HG02973 (cell line): ENCODE measurements around the gene FAM118B.

ENCODE experiments used
- ATAC-seq: cut with Tn5 transposase; IDR thresholded peaks from one replicate; pipeline ENCODE4 v1.9.1; 2021; ENCODE audit warnings: moderate library complexity; ENCODE audit not compliant: unreplicated experiment

FAM118B gene

DNA sequence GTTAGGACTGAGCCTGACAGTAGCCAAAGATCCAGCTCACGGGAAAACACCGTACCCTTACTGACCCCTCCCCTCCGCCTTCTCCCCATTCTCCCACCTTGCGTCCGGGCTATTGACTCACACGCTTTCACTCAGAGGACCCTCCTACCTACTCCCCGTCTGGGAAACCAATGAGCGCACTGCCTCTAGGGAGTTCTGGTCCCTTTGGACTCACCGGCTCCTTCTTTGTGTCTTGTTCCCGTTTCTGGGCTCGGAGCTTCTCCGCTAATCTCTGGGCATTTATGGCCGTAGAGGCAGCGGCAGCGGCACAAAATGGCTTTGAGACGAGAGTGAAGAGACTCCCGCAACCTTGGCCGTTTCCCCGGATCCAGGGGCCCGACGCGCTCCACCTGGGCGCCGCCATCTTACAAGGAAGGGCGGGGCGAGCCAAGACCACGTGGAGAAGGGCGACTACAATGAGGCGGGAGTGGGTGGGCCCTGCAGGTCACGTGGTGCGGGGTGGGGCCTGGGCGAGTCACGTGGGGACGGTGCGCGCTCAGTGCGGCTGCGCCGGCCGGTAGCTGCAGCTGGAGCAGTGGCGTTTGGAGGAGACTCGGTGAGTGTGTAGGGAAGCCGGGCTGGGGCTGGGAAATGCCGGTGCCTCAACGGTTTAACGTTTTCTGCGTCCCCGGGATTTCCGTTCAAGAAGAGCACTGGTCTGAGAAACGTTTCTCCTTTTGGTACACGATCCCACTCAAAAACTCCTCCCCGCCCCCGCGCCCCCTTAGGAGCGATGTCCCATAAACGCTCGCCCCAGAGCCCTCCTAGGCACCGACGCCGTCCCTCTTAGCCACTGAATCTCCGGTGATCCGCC lies at the start of gene FAM118B, which contains the start of gene RPUSD4:
TSS of gene FAM118B (plus strand) at position 547 of the 853 bp plus-strand sequence. CDS start 23,220 bp downstream, outside the sequence.
TSS of gene RPUSD4 (minus strand) at position 415 of the 853 bp plus-strand sequence. CDS start at position 403, 12 bp downstream.
- peak; percentile 94 for ATAC-seq

DNA sequence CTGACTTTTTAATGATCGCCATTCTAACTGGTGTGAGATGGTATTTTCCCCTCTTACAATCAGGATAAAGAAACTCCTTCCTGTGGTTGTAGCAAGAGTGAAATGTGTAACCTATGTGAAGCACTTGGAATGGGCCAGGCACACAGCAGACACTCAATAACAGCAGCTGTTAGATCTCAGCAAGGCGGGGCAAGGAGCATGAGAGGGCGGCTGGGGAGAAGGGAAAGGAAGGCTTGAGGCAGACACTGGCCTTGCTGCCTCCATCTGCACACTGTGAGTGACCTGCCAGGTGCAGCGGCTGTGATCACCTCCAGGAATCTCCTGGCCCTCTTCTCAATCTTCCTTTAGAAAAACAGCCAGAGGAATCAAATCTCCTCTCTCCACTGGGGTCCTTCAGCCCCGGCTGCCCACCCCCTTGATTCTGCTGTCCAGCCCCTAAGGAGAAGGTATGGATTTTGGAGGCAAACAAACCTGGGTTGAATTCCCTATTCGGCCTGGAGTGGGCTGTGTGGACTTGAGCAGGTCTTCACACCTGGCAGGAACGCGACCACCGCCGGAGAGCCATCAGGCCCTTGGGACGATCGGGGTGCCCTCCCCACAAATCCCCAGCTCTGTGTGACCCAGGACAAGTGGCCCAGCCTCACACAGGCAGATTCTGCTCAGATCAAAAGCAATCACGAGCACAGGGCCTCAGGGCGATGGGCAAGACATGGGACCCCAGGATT lies 49.1 kb upstream of the FAM118B start:
- ATAC-seq = no peak

- no peak for ATAC-seq
These were observed 48.4 kb upstream of the FAM118B start for GRCh38 chr11:126163074-126163700.

DNA sequence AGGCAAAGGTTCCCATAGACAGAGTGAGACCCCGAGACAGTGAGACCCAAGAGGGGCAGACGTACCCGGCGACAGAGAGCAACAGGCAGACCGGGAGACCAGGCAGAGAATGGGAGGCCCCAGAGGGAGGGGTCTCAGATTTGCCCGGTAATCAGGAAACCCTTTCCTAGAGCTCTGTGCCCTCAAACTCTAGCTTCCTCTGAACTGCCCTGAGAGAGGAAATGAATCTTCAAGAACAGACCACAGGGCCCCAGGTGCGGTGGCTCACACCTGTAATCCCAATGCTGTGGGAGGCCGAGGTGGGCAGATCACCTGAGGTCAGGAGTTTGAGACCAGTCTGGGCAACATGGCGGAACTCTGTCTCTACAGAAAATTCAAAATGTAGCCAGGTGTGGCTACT lies 47.8 kb upstream of the FAM118B start:
- ATAC-seq = no peak

- no peak for ATAC-seq
These were observed 46.8 kb upstream of the FAM118B start for GRCh38 chr11:126164781-126165180.

GRCh38 chr11:126165311-126165720 lies 46.3 kb upstream of the FAM118B start:
- ATAC-seq = no peak

GRCh38 chr11:126165757-126166156 lies 45.8 kb upstream of the FAM118B start:
- no peak for ATAC-seq

DNA sequence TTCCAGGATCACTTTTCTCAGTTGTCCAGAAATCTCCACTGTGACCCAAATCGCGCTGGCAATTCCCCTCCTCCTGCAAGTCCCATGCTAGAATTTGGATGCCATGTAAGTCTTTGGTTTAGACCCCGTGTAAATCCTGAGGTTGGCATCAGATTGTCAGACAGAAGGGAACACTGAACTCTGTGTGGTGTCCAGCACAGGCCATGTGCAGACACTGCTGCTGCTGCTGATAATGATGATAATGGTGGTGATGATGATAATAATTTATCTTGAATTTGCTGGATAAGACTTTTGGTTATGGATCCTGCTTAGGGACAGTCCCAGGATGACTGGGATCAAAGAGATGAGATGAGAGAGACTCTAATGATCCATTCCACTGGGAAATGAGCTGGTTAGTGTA lies 45.2 kb upstream of the FAM118B start:
- ATAC-seq = no peak

GRCh38 chr11:126167488-126167887 lies 44.1 kb upstream of the FAM118B start:
- ATAC-seq = no peak

- ATAC-seq = no peak
These were observed 42.3 kb upstream of the FAM118B start for GRCh38 chr11:126169291-126169690.

DNA sequence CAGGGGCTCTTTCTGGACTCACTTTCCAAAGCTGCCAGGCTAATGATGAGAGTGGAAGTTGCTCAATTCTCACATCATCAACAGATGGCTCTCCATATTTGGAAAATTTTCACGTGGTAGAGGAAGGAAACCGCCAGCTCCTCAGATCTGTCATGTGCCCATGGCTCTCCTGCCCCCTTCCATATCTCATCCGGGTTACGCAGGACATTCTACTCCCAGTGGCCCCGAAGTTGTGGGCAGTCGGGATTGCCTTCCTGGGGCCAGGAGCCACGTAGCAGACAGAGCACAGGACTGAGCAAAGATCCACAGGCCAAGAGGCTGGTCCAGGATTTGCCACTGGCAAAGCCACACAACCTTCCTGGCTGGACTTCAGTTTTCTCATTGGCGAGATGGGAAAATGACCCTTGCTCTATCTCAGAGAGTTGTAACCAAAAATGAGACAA lies 39.0 kb upstream of the FAM118B start:
- no peak for ATAC-seq

GRCh38 chr11:126173257-126173656 lies 38.3 kb upstream of the FAM118B start:
- ATAC-seq = no peak

- no peak for ATAC-seq
These were observed 36.8 kb upstream of the FAM118B start for GRCh38 chr11:126174816-126175215.

GRCh38 chr11:126175393-126175792 lies 36.2 kb upstream of the FAM118B start:
- no peak for ATAC-seq

DNA sequence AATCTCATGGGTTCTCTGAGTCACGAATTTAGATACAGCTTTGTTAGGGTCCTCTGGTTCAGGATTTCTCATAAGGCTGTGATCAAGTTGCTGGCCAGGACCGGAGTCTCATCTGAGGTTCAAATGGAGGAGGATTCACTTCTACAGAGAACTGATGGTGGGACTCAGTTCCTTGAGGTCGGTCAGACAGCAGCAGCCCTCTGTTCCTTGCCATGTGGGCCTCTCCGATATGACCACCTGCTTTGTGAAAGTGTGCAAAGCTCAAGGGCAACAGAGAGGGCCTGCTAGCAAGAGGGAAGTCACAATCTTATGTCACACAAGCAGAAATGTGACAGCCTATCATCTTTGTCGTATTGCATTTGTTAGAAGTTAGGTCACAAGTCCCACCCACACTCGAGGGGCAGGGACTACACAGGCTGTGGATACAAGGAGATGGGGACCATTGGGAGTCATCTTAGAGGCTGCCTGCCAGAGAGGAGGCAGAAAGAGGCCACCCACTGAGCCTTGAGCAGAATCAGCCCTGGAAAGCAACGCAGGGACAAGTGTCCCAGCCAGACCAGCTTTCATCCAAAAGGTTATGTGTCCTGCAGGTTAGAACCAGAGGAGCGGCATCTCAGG lies 34.6 kb upstream of the FAM118B start:
- ATAC-seq = no peak

GRCh38 chr11:126181939-126182730 lies 29.4 kb upstream of the FAM118B start:
- no peak for ATAC-seq

DNA sequence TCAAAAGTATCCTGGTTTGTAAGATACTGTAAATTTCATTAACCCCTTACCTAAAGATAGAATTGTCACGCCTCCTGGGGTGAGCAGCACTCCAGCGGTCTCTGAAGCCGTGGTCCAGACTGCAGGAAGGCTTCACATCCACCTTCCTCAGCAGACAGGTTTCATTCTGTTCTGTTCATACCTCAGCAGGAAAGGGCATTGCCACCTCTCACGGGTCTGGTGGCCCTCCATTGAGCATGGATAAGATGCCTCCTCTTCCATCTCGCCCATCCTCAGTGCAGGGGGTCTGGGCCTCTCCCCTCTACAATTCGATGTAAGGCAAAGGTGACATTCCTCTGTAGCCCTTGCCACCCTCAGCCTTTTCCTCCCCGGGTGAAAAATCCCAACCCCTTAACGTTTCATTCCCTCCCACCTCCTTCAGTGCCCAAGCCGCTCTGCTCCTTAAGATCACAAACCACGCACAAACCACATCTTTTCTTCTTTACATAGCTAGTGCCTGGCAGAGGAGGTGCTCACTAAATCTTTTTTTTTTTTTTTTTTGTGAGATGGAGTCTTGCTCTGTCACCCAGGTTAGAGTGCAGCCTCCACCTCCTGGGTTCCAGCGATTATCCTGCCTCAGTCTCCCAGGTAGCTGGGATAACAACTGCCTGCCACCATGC lies 28.7 kb upstream of the FAM118B start:
- no peak for ATAC-seq

DNA sequence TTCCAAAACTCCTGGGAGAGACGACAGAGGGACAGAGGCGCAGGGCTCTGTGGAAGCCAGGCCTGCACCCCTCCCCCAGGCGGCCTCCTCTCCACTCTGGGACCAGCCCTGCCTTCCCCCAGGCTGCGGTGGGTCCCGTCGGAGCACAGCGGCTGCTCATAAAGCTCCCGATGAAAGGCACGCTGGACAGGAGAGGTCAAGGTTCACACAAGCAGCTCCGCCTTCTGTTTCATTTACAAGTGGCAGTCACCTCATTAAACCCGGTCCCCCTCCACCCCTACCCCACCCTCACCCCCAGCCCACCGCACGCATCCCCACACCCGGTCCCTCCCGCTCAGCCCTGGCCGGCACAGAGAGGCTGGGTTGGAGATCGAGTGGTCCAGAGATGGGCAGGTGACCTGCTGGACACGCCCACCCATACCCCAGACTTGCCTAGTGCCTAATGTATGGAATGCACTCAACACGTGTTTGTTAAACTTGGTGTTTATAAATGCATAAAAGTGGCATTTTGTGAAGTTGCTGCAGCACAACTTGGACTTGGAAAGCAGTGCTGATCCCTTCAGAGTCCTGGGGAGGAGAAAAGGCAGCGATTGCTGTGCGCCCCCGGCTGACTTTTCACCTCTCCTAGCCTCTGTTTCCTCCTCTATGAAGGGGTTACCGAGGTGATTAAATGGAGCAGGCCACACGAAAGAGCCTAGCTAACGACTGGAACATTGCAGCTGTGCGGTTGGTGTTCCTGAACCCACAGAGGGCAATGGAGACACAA lies 26.1 kb upstream of the FAM118B start:
- ATAC-seq = no peak
